Stomach (tissue), 9 donors: ENCODE results near the gene GALNT13. TPM values are rescaled to one million over a fixed set of nuclear protein-coding genes. Genes with fewer than 3 reads are reported as not detected.

Source experiments
- DNase-seq, 2 donors: peaks; one replicate each; pipeline versions ENCODE4 v3.0.0 to v3.0.0-alpha.2; 2013 to 2019
- H3K27ac ChIP-seq, 5 donors: fragments of 200-600 bp in 4 of 5; sonication (generic) in 4 of 5; one replicate each; pipeline ENCODE4 v1.5.1; 2013 to 2019; ENCODE audit warnings: mild to moderate bottlenecking in 1 of 5, moderate library complexity in 1 of 5
- H3K27me3 ChIP-seq, 3 donors: fragments of 200-600 bp; sonication (generic); one replicate each; pipeline ENCODE4 v1.5.1; 2017 to 2019; ENCODE audit warnings: mixed run types in 1 of 3
- H3K36me3 ChIP-seq, 4 donors: fragments of 200-600 bp; sonication (generic); 1 replicate in 3 of 4; 2 replicates in 1 of 4; pipeline ENCODE4 v1.5.1; 2016 to 2019
- H3K4me1 ChIP-seq, 4 donors: fragments of 200-600 bp; sonication (generic); one replicate each; pipeline ENCODE4 v1.5.1; 2016 to 2019
- H3K4me3 ChIP-seq, 4 donors: fragments of 200-600 bp; sonication (generic) in 3 of 4; one replicate each; pipeline ENCODE4 v1.5.1; 2016 to 2019; ENCODE audit warnings: mild to moderate bottlenecking in 1 of 4
- H3K9me3 ChIP-seq, 4 donors: fragments of 200-600 bp; sonication (generic); one replicate each; pipeline ENCODE4 v1.5.1; 2016 to 2019
- EP300 ChIP-seq: sonication (generic); formaldehyde crosslinking; IDR thresholded peaks from one replicate; pipeline ENCODE4 v1.6.1; 2017; ENCODE audit warnings: antibody characterized with exemption
- POLR2A ChIP-seq, 4 donors: fragments of 450-650 bp; IDR thresholded peaks; one replicate each; pipeline ENCODE4 v1.6.1; 2016; ENCODE audit warnings: antibody characterized with exemption in 4 of 4, control low read depth in 2 of 4, mild to moderate bottlenecking in 1 of 4, moderate library complexity in 1 of 4
- POLR2AphosphoS5 ChIP-seq, 3 donors: sonication (generic); formaldehyde crosslinking; IDR thresholded peaks; one replicate each; pipeline ENCODE4 v1.6.1; 2016; ENCODE audit warnings: antibody characterized with exemption in 3 of 3
- WGBS, 5 donors: extraction: QIAGEN DNeasy Blood & Tissue Kit in 3 of 5; methylation state at CpG; one replicate each; pipeline versions ENCODE4 v1.1.5 to v1.1.7; 2013 to 2018; 5-methylcytosine and 5-hydroxymethylcytosine counted together
- intact Hi-C: fragments of 100-400 bp; cut with DNase I; formaldehyde crosslinking; loops from one replicate; pipeline ENCODE4 v1.15.1; 2023; ENCODE audit warnings: low total_unique reads
- polyA plus RNA-seq, 3 donors: library from polyadenylated mRNA; stranded (reverse); fragments of 200-250 nt; gene quantifications; one replicate each; pipeline ENCODE4 v1.2.3, GENCODE V29; 2013
- total RNA-seq, 5 donors: library from RNA; depleted of rRNA; stranded (reverse); fragments of >200 nt; gene quantifications; one replicate each; pipeline versions ENCODE4 v1.1.0 to v1.2.3, GENCODE V29; 2014 to 2016
- TF ChIP-seq, protein P1 (sequence below), 7 experiments: fragments of 450-650 bp in 4 of 7; fragments of 200-600 bp in 3 of 7; sonication (generic) in 3 of 7; IDR thresholded peaks; one replicate each; pipeline ENCODE4 v1.5.1; 2016 to 2019; ENCODE audit warnings: antibody characterized with exemption in 7 of 7, control low read depth in 2 of 7, mild to moderate bottlenecking in 1 of 7
- donor health status: healthy with polysubstance abuse.
- donor health status: Bipolar disorder and iron deficiency.
- donor health status: healthy.

Gene GALNT13
- total and polyA plus RNA-seq, 8 donors, result 0.15 to 6.2 (median 0.72) TPM; not detected in 3

DNA sequence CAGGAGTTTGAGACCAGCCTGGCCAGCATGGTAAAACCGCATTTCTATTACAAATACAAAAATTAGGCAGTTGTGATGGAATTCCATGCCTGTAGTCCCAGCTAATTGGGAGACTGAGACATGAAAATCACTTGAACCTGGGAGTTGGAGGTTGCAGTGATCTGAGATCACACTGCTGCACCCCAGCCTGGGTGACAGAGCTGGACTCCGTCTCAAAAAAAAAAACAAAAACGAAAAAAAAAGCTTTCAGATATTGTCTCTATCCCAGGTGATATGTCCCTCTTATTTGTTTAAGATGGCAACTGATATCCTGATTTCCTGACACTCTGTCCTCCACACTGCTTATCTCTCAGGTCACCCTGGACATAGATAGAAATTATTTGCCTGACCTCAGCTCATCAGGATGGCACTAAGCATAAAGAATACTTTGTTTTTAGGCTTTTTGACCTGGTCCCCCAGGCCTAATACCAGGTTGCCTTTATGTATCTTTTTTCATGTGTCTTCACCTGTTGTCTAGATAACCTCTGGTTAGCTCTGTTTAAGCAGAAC lies 531.6 kb downstream of the GALNT13 start:
- Histone ChIP-seq H3K4me3 (no peak overlapping the region), H3K4me1 (no peaks in the 10 kb centered on the region), H3K9me3 (no peaks in the 10 kb centered on the region), H3K27ac (no peak overlapping the region), H3K27me3 (no peaks in the 10 kb centered on the region), H3K36me3 (no peaks in the 10 kb centered on the region)
- intact Hi-C loops, result no loop called here
- 81 to 88% (median 86%) methylated on average over 3 of the region's 3 CpGs for WGBS, 5 donors
- TF ChIP-seq, protein P1, sequence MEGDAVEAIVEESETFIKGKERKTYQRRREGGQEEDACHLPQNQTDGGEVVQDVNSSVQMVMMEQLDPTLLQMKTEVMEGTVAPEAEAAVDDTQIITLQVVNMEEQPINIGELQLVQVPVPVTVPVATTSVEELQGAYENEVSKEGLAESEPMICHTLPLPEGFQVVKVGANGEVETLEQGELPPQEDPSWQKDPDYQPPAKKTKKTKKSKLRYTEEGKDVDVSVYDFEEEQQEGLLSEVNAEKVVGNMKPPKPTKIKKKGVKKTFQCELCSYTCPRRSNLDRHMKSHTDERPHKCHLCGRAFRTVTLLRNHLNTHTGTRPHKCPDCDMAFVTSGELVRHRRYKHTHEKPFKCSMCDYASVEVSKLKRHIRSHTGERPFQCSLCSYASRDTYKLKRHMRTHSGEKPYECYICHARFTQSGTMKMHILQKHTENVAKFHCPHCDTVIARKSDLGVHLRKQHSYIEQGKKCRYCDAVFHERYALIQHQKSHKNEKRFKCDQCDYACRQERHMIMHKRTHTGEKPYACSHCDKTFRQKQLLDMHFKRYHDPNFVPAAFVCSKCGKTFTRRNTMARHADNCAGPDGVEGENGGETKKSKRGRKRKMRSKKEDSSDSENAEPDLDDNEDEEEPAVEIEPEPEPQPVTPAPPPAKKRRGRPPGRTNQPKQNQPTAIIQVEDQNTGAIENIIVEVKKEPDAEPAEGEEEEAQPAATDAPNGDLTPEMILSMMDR (IDR thresholded peaks at IDR 0.05), result no peak
- TF ChIP-seq EP300 (no peak), POLR2A (IDR thresholded peaks at IDR 0.05) (no peak), POLR2AphosphoS5 (IDR thresholded peaks at IDR 0.05) (no peak)
- no peak for DNase-seq

DNA sequence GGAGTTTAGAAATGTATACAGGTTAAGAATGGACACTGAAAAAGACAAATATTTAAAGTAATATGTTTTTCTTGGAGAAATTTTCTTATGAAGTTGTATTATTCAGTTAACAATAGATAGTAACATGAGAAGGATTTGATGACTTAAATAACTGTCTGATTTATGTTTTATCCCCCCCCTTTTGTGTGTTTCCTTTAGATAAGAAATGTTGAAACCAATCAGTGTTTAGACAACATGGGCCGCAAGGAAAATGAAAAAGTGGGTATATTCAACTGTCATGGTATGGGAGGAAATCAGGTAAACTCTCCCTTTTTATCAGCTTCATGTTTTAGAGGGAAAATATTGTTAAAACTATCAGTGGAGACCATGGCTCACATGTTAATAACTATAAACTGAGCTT lies 537.1 kb downstream of the GALNT13 start:
- Histone ChIP-seq H3K27ac (no peak overlapping the region), H3K9me3 (no peaks in the 10 kb centered on the region), H3K4me1 (no peaks in the 10 kb centered on the region), H3K27me3 (no peaks in the 10 kb centered on the region), H3K4me3 (no peak overlapping the region), H3K36me3 (no peaks in the 10 kb centered on the region)
- WGBS, 5 donors, result 52 to 81% (median 68%) methylated on average over 1 of the region's 1 CpG
- no peak for DNase-seq
- TF ChIP-seq EP300 (no peak), POLR2A (IDR thresholded peaks at IDR 0.05) (no peak), POLR2AphosphoS5 (IDR thresholded peaks at IDR 0.05) (no peak)
- TF ChIP-seq, protein P1 (IDR thresholded peaks at IDR 0.05), result no peak
- intact Hi-C loops, result no loop called here

DNA sequence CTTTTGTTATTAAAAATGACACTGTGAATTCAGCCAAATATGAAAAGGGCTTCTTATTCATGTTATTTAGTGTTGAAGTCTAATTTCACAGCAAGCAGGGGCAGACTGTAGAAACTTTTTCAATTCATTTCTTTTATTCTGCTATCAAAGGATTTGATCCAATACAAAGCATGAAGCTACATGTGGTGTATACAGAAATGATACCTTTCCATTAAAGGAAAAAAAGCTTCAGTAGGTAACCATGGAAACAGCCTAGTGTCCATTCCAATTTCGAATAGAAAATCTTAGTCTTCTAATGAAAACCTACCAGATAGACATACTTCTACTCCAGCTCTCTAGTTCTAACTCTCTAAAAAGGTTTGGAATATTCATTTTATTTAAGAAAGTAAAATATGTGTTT lies 550.5 kb downstream of the GALNT13 start:
- Histone ChIP-seq H3K27ac (no peak overlapping the region), H3K4me3 (no peak overlapping the region), H3K27me3 (no peaks in the 10 kb centered on the region), H3K9me3 (no peaks in the 10 kb centered on the region), H3K4me1 (peaks cover 0 to 6% (median 0%) of the 10 kb centered on the region in 4 donors), H3K36me3 (no peaks in the 10 kb centered on the region)
- TF ChIP-seq, protein P1 (IDR thresholded peaks at IDR 0.05), result no peak
- no peak for TF ChIP-seq EP300
- no peak for TF ChIP-seq POLR2A (IDR thresholded peaks at IDR 0.05)
- no peak for TF ChIP-seq POLR2AphosphoS5 (IDR thresholded peaks at IDR 0.05)
- 57 to 84% (median 77%) methylated on average over 1 of the region's 1 CpG for WGBS, 5 donors
- intact Hi-C loops, result no loop called here
- DNase-seq, result no peak

DNA sequence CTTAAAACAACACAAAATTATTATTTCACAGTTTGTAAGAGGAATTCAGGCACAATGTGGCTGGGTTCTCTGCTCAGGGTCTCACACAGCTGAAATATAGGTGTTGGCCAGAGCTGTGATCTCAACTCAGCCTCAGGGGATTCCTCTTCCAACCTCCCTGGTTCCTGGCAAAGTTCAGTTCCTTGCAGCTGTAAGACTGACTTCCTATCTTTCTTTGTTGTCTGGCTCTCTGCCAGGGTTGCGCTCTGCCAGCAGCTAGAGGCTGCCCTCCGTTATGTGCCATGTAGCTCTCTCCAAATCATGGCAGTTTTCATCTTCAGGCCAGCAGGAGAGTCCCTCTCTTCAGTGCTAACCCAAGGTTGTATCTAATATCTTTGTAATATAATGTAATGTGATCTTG lies 554.3 kb downstream of the GALNT13 start:
- WGBS, 5 donors, result 9 to 33% (median 19%) methylated on average over 2 of the region's 2 CpGs
- Histone ChIP-seq H3K4me1 (peaks cover 0 to 6% (median 0%) of the 10 kb centered on the region in 4 donors), H3K4me3 (no peak overlapping the region), H3K9me3 (no peaks in the 10 kb centered on the region), H3K36me3 (no peaks in the 10 kb centered on the region), H3K27me3 (no peaks in the 10 kb centered on the region), H3K27ac (no peak overlapping the region)
- TF ChIP-seq, protein P1 (IDR thresholded peaks at IDR 0.05), result no peak
- no peak for TF ChIP-seq POLR2A (IDR thresholded peaks at IDR 0.05)
- TF ChIP-seq EP300, result no peak
- no peak for TF ChIP-seq POLR2AphosphoS5 (IDR thresholded peaks at IDR 0.05)
- DNase-seq, result peak; percentile 37 to 67
- intact Hi-C loops, result no loop called here
